GM21390 (cell line): ENCODE data around the gene YIPF4.
"Not testable (repeated sequence)": the region's sequence is repeated elsewhere in the genome, so short reads cannot be mapped to it uniquely, and the experiment has no call there.

Source experiments
- ATAC-seq: cut with Tn5 transposase; IDR thresholded peaks from one replicate; pipeline ENCODE4 v1.9.1; 2021; ENCODE audit not compliant: unreplicated experiment

YIPF4 gene

GRCh38 chr2:32289165-32289999, 11.7 kb downstream of the YIPF4 start:
- no peak for ATAC-seq

GRCh38 chr2:32290000-32290339, 12.3 kb downstream of the YIPF4 start:
- no peak for ATAC-seq

GRCh38 chr2:32291746-32292145, 14.0 kb downstream of the YIPF4 start:
- ATAC-seq = no peak

DNA sequence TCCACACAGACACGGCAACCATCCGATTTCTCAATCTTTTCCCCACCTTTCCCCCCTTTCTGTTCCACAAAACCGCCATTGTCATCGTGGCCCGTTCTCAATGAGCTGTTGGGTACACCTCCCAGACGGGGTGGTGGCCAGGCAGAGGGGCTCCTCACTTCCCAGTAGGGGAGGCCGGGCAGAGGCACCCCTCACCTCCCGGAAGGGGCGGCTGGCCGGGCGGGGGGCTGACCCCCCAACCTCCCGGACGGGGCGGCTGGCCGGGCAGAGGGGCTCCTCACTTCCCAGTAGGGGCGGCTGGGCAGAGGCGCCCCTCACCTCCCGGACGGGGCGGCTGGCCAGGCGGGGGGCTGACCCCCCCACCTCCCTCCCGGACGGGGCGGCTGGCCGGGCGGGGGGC, 15.8 kb downstream of the YIPF4 start:
- ATAC-seq = not testable (repeated sequence)

DNA sequence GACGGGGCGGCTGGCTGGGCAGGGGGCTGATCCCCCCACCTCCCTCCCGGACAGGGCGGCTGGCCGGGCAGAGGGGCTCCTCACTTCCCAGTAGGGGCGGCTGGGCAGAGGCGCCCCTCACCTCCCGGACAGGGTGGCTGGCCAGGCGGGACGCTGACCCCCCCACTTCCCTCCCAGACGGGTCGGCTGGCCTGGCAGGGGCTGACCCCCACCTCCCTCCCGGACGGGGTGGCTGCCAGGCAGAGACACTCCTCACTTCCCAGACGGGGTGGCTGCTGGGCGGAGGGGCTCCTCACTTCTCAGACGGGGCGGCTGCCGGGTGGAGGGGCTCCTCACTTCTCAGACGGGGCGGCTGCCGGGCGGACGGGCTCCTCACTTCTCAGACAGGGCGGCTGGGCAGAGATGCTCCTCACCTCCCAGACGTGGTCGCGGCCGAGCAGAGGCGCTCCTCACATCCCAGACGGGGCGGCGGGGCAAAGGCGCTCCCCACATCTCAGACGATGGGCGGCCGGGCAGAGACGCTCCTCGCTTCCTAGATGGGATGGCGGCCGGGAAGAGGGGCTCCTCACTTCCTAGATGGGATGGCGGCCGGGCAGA, 16.4 kb downstream of the YIPF4 start:
- not testable (repeated sequence) for ATAC-seq

DNA sequence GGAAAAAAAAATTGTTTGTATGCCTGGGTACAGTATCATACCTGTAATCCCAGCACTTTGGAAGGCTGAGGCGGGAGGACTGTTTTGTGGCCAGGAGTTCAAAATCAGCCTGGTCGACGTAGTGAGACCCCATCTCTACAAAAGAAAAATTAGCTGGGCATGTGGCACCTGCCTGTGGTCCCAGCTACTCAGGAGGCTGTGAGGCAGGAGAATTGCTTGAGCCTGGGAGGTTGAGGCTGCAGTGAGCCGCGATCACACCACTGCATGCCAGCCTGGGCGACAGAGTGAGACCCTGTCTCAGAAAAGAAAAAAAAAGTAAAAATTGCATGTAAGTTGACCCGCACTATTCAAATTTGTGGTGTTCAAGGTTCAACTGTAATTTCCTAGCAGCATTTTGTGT, 32.9 kb downstream of the YIPF4 start:
- no peak for ATAC-seq

- no peak for ATAC-seq
Observed at GRCh38 chr2:32314886-32315285, 37.2 kb downstream of the YIPF4 start.

DNA sequence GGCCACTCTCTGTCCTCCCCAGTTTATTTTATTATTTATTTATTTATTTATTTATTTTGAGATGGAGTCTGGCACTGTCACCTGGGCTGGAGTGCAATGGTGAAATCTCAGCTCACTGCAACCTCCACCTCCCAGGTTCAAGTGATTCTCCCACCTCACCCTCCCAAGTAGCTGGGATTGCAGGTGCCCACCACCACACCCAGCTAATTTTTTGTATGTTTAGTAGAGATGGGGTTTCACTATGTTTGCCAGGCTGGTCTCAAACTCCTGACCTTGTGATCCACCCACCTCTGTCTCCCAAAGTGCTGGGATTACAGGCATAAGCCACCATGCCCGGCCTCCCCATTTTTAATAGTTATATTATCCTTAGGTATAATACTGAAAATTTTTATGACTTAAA, 51.0 kb downstream of the YIPF4 start:
- ATAC-seq = not testable (repeated sequence)

DNA sequence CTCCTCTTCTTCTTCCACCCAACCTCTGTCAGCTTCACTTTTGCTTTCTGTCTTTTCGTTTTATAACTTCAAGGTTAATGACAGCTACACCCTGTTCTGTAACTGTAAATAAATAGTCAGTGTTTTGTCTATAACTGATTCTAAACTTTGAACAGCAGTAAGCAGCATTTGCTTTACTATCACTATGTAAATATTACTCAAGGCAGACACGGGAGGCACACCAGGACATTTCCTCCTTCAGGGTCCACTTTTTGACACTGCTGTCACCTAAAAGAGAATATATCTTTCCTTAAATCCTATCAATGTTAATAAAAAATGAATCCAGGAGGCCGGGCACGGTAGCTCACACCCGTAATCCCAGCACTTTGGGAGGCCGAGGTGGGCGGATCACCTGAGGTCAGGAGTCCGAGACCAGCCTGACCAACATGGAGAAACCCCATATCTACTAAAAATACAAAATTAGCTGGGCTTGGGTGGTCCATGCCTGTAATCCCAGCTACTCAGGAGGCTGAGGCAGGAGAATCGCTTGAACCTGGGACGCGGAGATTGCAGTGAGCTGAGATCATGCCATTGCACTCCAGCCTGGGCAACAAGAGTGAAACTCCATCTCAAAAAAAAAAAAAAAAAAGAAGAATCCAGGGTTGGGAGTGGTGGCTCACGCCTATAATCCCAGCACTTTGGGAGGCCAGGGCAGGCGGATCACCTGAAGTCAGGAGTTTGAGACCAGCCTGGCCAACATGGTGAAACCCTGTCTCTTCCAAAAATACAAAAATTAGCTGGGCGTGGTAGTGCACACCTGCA, 51.7 kb downstream of the YIPF4 start:
- ATAC-seq = not testable (repeated sequence)

- ATAC-seq = no peak
Observed at GRCh38 chr2:32330136-32330535, 52.4 kb downstream of the YIPF4 start.

GRCh38 chr2:32342801-32343200, 65.1 kb downstream of the YIPF4 start:
- no peak for ATAC-seq

- ATAC-seq = not testable (repeated sequence)
Observed at GRCh38 chr2:32350797-32351196, 73.1 kb downstream of the YIPF4 start.

DNA sequence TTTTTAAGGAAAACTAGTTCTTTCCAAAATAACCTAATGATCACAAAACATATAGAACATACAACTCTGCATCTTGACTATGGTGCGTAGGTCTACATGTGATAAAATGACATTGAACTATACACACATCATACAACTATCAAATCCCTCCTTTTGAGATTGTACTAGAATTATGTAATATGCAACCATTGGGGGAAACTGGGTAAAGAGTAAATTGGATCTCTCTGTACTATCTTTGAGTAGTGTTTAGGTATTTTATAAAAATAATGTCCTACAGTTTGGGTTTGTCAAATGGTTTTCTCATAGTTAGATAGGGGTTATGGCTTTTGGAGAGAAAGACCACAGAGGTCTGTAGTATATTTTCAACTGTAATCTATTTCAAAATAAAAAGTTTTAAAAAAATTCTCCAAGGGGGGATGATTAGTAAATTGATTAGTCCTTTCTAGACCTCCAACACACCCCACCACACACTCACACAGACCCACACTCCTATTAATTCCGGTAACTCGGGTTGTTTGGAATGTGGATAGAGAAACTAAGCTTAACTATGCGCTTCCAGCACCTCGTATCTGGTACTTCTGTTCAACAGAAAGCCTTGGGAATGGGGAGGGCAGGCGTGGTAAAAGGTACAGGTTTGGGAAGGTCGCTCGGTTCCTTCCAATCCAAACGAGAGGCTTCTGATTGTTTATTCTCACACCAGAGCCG, 78.4 kb downstream of the YIPF4 start:
- ATAC-seq = no peak

GRCh38 chr2:32356681-32357317, 79.1 kb downstream of the YIPF4 start, which contains the start of gene BIRC6:
Gene BIRC6 (plus strand): TSS chr2:32357023. CDS start chr2:32357162, 139 bp downstream.
- peak; percentile 86 for ATAC-seq

- peak; percentile 16 for ATAC-seq
Observed at GRCh38 chr2:32357318-32358110, 79.8 kb downstream of the YIPF4 start.

- no peak for ATAC-seq
Observed at GRCh38 chr2:32358111-32358482, 80.4 kb downstream of the YIPF4 start.

DNA sequence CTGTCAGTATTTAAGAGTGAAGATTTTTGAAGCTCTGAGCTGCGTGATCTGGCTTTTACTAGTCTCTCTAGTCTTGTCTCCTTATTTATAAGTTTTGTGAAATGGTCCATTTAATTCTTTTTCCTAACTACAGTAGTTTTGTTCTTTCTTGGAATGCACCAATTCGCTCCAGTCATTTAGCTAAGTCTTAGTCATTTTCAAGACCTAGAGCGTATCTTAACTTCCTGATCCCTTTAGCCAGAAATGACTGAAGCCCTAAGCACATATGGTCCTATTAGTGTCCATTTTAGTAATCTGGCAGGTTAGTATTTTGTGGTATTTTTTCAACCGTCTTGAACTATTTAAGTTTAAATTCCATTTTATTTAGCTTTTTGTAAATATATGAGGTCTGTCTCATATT, 82.7 kb downstream of the YIPF4 start:
- ATAC-seq = no peak

GRCh38 chr2:32362997-32363396, 85.3 kb downstream of the YIPF4 start:
- ATAC-seq = not testable (repeated sequence)

DNA sequence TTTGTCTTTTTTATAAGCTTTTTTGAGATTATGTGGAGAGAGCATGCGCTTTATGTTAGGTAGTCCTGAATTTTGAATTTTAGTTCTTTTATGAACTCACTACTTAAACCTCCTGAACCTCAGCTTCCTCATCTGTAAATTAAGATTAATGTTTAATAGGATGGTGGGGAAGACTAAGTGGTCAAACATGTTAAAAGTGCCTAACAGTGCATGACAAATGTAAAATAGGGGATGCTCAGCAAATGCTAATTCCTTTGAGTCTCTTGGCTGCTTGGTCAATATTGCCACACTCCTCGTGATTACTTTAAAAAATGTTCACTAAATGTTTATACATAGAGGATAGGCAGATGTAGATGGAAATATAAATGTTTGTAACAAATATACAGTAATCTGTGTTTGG, 85.9 kb downstream of the YIPF4 start:
- no peak for ATAC-seq

- ATAC-seq = not testable (repeated sequence)
Observed at GRCh38 chr2:32364290-32364689, 86.6 kb downstream of the YIPF4 start.
